ENCODE data around the gene PKP3. TPM values are rescaled to one million over a fixed set of nuclear protein-coding genes. Genes with fewer than 3 reads are reported as not detected.
"Not testable (repeated sequence)": the region's sequence is repeated elsewhere in the genome, so short reads cannot be mapped to it uniquely, and the experiment has no call there.

Gene PKP3
- total and polyA plus RNA-seq, 2 donors: 7.7 to 26.5 TPM

- Histone ChIP-seq H3K27ac (ENCODE audit: low read depth in 1 of 2, low read length in 1 of 2) (no peak overlapping the region), H3K36me3 (ENCODE audit: control insufficient read depth in 2 of 2, insufficient read depth in 2 of 2, low read length in 1 of 2) (no peaks in the 10 kb centered on the region), H3K9me3 (ENCODE audit: control insufficient read depth in 2 of 2, insufficient read depth in 1 of 2, low read length in 1 of 2) (no peaks in the 10 kb centered on the region), H3K27me3 (ENCODE audit: control insufficient read depth in 2 of 2, insufficient read depth in 1 of 2, low read length in 1 of 2) (peaks cover 22 to 71% of the 10 kb centered on the region in 2 donors), H3K4me3 (ENCODE audit: low read length in 2 of 2) (no peak overlapping the region), H3K4me1 (ENCODE audit: control insufficient read depth in 2 of 2, insufficient read depth in 2 of 2, low read length in 2 of 2) (peaks cover 18 to 25% of the 10 kb centered on the region in 2 donors)
- 93% methylated on average over 20 of the region's 20 CpGs for WGBS
- DNase-seq (ENCODE audit: low read depth in 6 of 9, low spot score in 9 of 9): no peak
Observed at GRCh38 chr11:419248-420005, 25.4 kb downstream of the PKP3 start.

- DNase-seq (ENCODE audit: low read depth in 6 of 9, low spot score in 9 of 9): no peak
- 87% methylated on average over 71 of the region's 71 CpGs for WGBS
- no peak overlapping the region for H3K4me3 ChIP-seq (ENCODE audit: low read length in 2 of 2)
Observed at GRCh38 chr11:420054-420910, 26.3 kb downstream of the PKP3 start.

GRCh38 chr11:420911-421321, 26.9 kb downstream of the PKP3 start:
- Histone ChIP-seq H3K9me3 (ENCODE audit: control insufficient read depth in 2 of 2, insufficient read depth in 1 of 2, low read length in 1 of 2) (no peaks in the 10 kb centered on the region), H3K36me3 (ENCODE audit: control insufficient read depth in 2 of 2, insufficient read depth in 2 of 2, low read length in 1 of 2) (no peaks in the 10 kb centered on the region), H3K27ac (ENCODE audit: low read depth in 1 of 2, low read length in 1 of 2) (no peak overlapping the region), H3K4me3 (ENCODE audit: low read length in 2 of 2) (no peak overlapping the region), H3K27me3 (ENCODE audit: control insufficient read depth in 2 of 2, insufficient read depth in 1 of 2, low read length in 1 of 2) (peaks cover 18 to 71% of the 10 kb centered on the region in 2 donors), H3K4me1 (ENCODE audit: control insufficient read depth in 2 of 2, insufficient read depth in 2 of 2, low read length in 2 of 2) (peaks cover 11 to 12% of the 10 kb centered on the region in 2 donors)
- no peak for DNase-seq (ENCODE audit: low read depth in 6 of 9, low spot score in 9 of 9)
- 94% methylated on average over 21 of the region's 21 CpGs for WGBS

More at GRCh38 chr11:420054-420910, 26.3 kb downstream of the PKP3 start:
- H3K27ac ChIP-seq (ENCODE audit: low read depth in 1 of 2, low read length in 1 of 2): no peak overlapping the region
- peaks cover 22 to 76% of the 10 kb centered on the region in 2 donors for H3K27me3 ChIP-seq (ENCODE audit: control insufficient read depth in 2 of 2, insufficient read depth in 1 of 2, low read length in 1 of 2)
- no peaks in the 10 kb centered on the region for H3K9me3 ChIP-seq (ENCODE audit: control insufficient read depth in 2 of 2, insufficient read depth in 1 of 2, low read length in 1 of 2)
- H3K4me1 ChIP-seq (ENCODE audit: control insufficient read depth in 2 of 2, insufficient read depth in 2 of 2, low read length in 2 of 2): peaks cover 16 to 18% of the 10 kb centered on the region in 2 donors
- H3K36me3 ChIP-seq (ENCODE audit: control insufficient read depth in 2 of 2, insufficient read depth in 2 of 2, low read length in 1 of 2): no peaks in the 10 kb centered on the region

- no peak overlapping the region for H3K27ac ChIP-seq (ENCODE audit: low read depth in 1 of 2, low read length in 1 of 2)
- 93% methylated on average over 10 of the region's 10 CpGs for WGBS
- H3K36me3 ChIP-seq (ENCODE audit: control insufficient read depth in 2 of 2, insufficient read depth in 2 of 2, low read length in 1 of 2): no peaks in the 10 kb centered on the region
- no peak overlapping the region for H3K4me3 ChIP-seq (ENCODE audit: low read length in 2 of 2)
- peaks cover under 1 to 2% of the 10 kb centered on the region in 2 donors for H3K4me1 ChIP-seq (ENCODE audit: control insufficient read depth in 2 of 2, insufficient read depth in 2 of 2, low read length in 2 of 2)
- H3K27me3 ChIP-seq (ENCODE audit: control insufficient read depth in 2 of 2, insufficient read depth in 1 of 2, low read length in 1 of 2): peaks cover 5 to 63% of the 10 kb centered on the region in 2 donors
- DNase-seq (ENCODE audit: low read depth in 6 of 9, low spot score in 9 of 9): no peak
- H3K9me3 ChIP-seq (ENCODE audit: control insufficient read depth in 2 of 2, insufficient read depth in 1 of 2, low read length in 1 of 2): no peaks in the 10 kb centered on the region
Observed at GRCh38 chr11:422249-422656, 28.2 kb downstream of the PKP3 start.

- no peak for DNase-seq (ENCODE audit: low read depth in 6 of 9, low spot score in 9 of 9)
- Histone ChIP-seq H3K27ac (ENCODE audit: low read depth in 1 of 2, low read length in 1 of 2) (no peak overlapping the region), H3K4me3 (ENCODE audit: low read length in 2 of 2) (no peak overlapping the region), H3K4me1 (ENCODE audit: control insufficient read depth in 2 of 2, insufficient read depth in 2 of 2, low read length in 2 of 2) (no peaks in the 10 kb centered on the region), H3K27me3 (ENCODE audit: control insufficient read depth in 2 of 2, insufficient read depth in 1 of 2, low read length in 1 of 2) (peaks cover 0 to 43% of the 10 kb centered on the region in 2 donors), H3K9me3 (ENCODE audit: control insufficient read depth in 2 of 2, insufficient read depth in 1 of 2, low read length in 1 of 2) (no peaks in the 10 kb centered on the region), H3K36me3 (ENCODE audit: control insufficient read depth in 2 of 2, insufficient read depth in 2 of 2, low read length in 1 of 2) (peaks cover 0 to 3% of the 10 kb centered on the region in 2 donors)
- 98% methylated on average over 4 of the region's 4 CpGs for WGBS
Observed at GRCh38 chr11:424232-424631, 30.2 kb downstream of the PKP3 start.

- not testable (repeated sequence) for H3K36me3 ChIP-seq (ENCODE audit: control insufficient read depth in 2 of 2, insufficient read depth in 2 of 2, low read length in 1 of 2); H3K4me1 ChIP-seq (ENCODE audit: control insufficient read depth in 2 of 2, insufficient read depth in 2 of 2, low read length in 2 of 2); H3K9me3 ChIP-seq (ENCODE audit: control insufficient read depth in 2 of 2, insufficient read depth in 1 of 2, low read length in 1 of 2); H3K27ac ChIP-seq (ENCODE audit: low read depth in 1 of 2, low read length in 1 of 2); DNase-seq (ENCODE audit: low read depth in 6 of 9, low spot score in 9 of 9); H3K4me3 ChIP-seq (ENCODE audit: low read length in 2 of 2)
- peaks cover 0 to 38% of the 10 kb centered on the region in 2 donors for H3K27me3 ChIP-seq (ENCODE audit: control insufficient read depth in 2 of 2, insufficient read depth in 1 of 2, low read length in 1 of 2)
- WGBS: 75% methylated on average over 30 of the region's 45 CpGs
Observed at GRCh38 chr11:424766-425165, 30.8 kb downstream of the PKP3 start.

- 81% methylated on average over 4 of the region's 4 CpGs for WGBS
- no peak for DNase-seq (ENCODE audit: low read depth in 6 of 9, low spot score in 9 of 9)
- Histone ChIP-seq H3K27me3 (ENCODE audit: control insufficient read depth in 2 of 2, insufficient read depth in 1 of 2, low read length in 1 of 2) (peaks cover 0 to 32% of the 10 kb centered on the region in 2 donors), H3K4me1 (ENCODE audit: control insufficient read depth in 2 of 2, insufficient read depth in 2 of 2, low read length in 2 of 2) (no peaks in the 10 kb centered on the region), H3K9me3 (ENCODE audit: control insufficient read depth in 2 of 2, insufficient read depth in 1 of 2, low read length in 1 of 2) (no peaks in the 10 kb centered on the region), H3K36me3 (ENCODE audit: control insufficient read depth in 2 of 2, insufficient read depth in 2 of 2, low read length in 1 of 2) (peaks cover 0 to 3% of the 10 kb centered on the region in 2 donors), H3K27ac (ENCODE audit: low read depth in 1 of 2, low read length in 1 of 2) (no peak overlapping the region), H3K4me3 (ENCODE audit: low read length in 2 of 2) (no peak overlapping the region)
Observed at GRCh38 chr11:425301-425700, 31.3 kb downstream of the PKP3 start.

- 97% methylated on average over 8 of the region's 8 CpGs for WGBS
- peaks cover 0 to 25% of the 10 kb centered on the region in 2 donors for H3K27me3 ChIP-seq (ENCODE audit: control insufficient read depth in 2 of 2, insufficient read depth in 1 of 2, low read length in 1 of 2)
- DNase-seq (ENCODE audit: low read depth in 6 of 9, low spot score in 9 of 9): no peak
- no peak overlapping the region for H3K4me3 ChIP-seq (ENCODE audit: low read length in 2 of 2)
- peaks cover 0 to 4% of the 10 kb centered on the region in 2 donors for H3K9me3 ChIP-seq (ENCODE audit: control insufficient read depth in 2 of 2, insufficient read depth in 1 of 2, low read length in 1 of 2)
- H3K27ac ChIP-seq (ENCODE audit: low read depth in 1 of 2, low read length in 1 of 2): no peak overlapping the region
- H3K36me3 ChIP-seq (ENCODE audit: control insufficient read depth in 2 of 2, insufficient read depth in 2 of 2, low read length in 1 of 2): peaks cover 0 to 3% of the 10 kb centered on the region in 2 donors
- H3K4me1 ChIP-seq (ENCODE audit: control insufficient read depth in 2 of 2, insufficient read depth in 2 of 2, low read length in 2 of 2): no peaks in the 10 kb centered on the region
Observed at GRCh38 chr11:426851-427250, 32.8 kb downstream of the PKP3 start.

GRCh38 chr11:428295-428694, 34.3 kb downstream of the PKP3 start:
- Histone ChIP-seq H3K4me1 (ENCODE audit: control insufficient read depth in 2 of 2, insufficient read depth in 2 of 2, low read length in 2 of 2) (no peaks in the 10 kb centered on the region), H3K27me3 (ENCODE audit: control insufficient read depth in 2 of 2, insufficient read depth in 1 of 2, low read length in 1 of 2) (peaks cover 0 to 19% of the 10 kb centered on the region in 2 donors), H3K36me3 (ENCODE audit: control insufficient read depth in 2 of 2, insufficient read depth in 2 of 2, low read length in 1 of 2) (peaks cover 0 to 3% of the 10 kb centered on the region in 2 donors), H3K4me3 (ENCODE audit: low read length in 2 of 2) (no peak overlapping the region), H3K9me3 (ENCODE audit: control insufficient read depth in 2 of 2, insufficient read depth in 1 of 2, low read length in 1 of 2) (peaks cover 0 to 10% of the 10 kb centered on the region in 2 donors), H3K27ac (ENCODE audit: low read depth in 1 of 2, low read length in 1 of 2) (no peak overlapping the region)
- WGBS: 97% methylated on average over 24 of the region's 24 CpGs
- no peak for DNase-seq (ENCODE audit: low read depth in 6 of 9, low spot score in 9 of 9)
